NCI-H2227 treated with DMSO at 0.1 percent for 48 hours (cell line): ENCODE measurements around the gene CCL23.

Experiments
- DNase-seq: peaks from one replicate; lab custom pipeline; 2025; lab: John Stamatoyannopoulos, UW

CCL23 gene

GRCh38 chr17:35969558-35970380, 48.0 kb downstream of the CCL23 start:
- DNase-seq = peak; percentile 52

GRCh38 chr17:35968520-35969054, 49.2 kb downstream of the CCL23 start:
- no peak for DNase-seq

DNA sequence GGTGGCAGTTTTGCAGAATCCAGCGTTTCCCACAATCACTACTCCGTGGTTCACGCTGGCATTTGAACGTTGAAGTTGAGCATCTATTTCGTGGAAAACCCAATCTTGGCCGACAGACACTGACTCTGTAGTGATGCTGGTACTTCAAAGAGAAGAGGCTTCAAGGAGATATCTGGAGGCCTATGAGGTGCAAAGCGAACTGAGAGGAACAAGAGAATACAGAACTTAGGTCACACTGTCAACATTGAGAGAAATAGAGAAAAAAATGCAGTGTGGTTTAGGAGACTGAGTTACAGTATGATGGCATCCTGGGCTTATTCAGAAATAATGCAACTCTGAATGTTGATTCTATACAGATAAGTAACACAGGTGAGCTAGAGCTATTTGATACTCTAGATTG, 52.5 kb downstream of the CCL23 start:
- DNase-seq = no peak

GRCh38 chr17:35963663-35964062, 54.1 kb downstream of the CCL23 start:
- DNase-seq = no peak
